ENCODE measurements around the gene EPHB1. TPM values are rescaled to one million over a fixed set of nuclear protein-coding genes. Genes with fewer than 3 reads are reported as not detected.

EPHB1 gene
- total RNA-seq, 1 experiment from 2014 or later: 0.86 TPM

DNA sequence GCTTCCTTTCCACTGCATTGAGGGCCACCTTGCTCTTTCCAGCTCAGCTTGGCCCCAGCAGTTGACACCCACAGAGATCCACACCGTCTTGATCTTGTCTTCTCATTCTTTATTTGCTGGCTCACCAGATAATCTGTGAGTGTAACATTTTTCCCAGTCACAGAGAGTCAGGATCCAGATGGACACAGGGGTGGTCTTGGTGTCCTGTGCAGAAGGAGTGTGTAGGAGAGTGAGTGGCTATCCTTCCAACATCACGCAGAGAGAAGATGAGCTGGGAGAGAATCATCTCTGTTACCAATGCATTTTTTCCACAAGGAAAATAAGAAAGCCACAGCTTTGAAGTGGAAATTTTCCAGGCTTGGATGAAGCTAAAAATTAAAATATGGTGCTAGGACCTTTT is 100.1 kb downstream of the EPHB1 start:
- intact Hi-C loops (cut with micrococcal nuclease): no loop called here
- CTCF ChIA-PET: no interaction called here
- ATAC-seq (no peak), DNase-seq (ENCODE audit: low read depth, low spot score) (no peak)
- no TSS peak for BruUV-seq (replicated peaks)
- H3K4me3 ChIP-seq (replicated peaks in 1 of 2; ENCODE audit: low read depth in 1 of 2, low read length in 2 of 2): no peak overlapping the region
- H3K79me2 ChIP-seq (ENCODE audit: insufficient read depth, low read length): no peaks in the 10 kb centered on the region
- H3K4me1 ChIP-seq (ENCODE audit: control insufficient read depth in 1 of 2, insufficient read depth in 2 of 2, low read length in 2 of 2): no peaks in the 10 kb centered on the region
- H4K20me1 ChIP-seq (ENCODE audit: insufficient read depth): no peaks in the 10 kb centered on the region
- no peaks in the 10 kb centered on the region for H3K36me3 ChIP-seq (ENCODE audit: control insufficient read depth in 1 of 2, insufficient read depth in 2 of 2, low read length in 2 of 2)
- H3K9me2 ChIP-seq (ENCODE audit: insufficient read depth): no peaks in the 10 kb centered on the region
- POLR2A ChIA-PET: no interaction called here
- no peak for TF ChIP-seq TCF7L2 (IDR thresholded peaks at IDR 0.05; ENCODE audit: borderline replicate concordance, extremely low read depth, insufficient read depth, insufficient read length)
- TF ChIP-seq POLR2A (IDR thresholded peaks at IDR 0.05; ENCODE audit: borderline replicate concordance, extremely low read depth, insufficient read depth, insufficient read length): no peak
- TF ChIP-seq POLR2AphosphoS5 (IDR thresholded peaks at IDR 0.05; ENCODE audit: low read depth, low read length): no peak
- TF ChIP-seq ZFX (IDR thresholded peaks at IDR 0.05): no peak
- TF ChIP-seq CEBPB (IDR thresholded peaks at IDR 0.05; ENCODE audit: low read depth): no peak
- no peak for TF ChIP-seq EGR1 (IDR thresholded peaks at IDR 0.05; ENCODE audit: low read depth)
- no peak for TF ChIP-seq ZNF274 (IDR thresholded peaks at IDR 0.05; ENCODE audit: low read depth, low read length)
- no peak for TF ChIP-seq EZH2phosphoT487 (IDR thresholded peaks at IDR 0.05; ENCODE audit: borderline replicate concordance)
- TF ChIP-seq, protein P1, sequence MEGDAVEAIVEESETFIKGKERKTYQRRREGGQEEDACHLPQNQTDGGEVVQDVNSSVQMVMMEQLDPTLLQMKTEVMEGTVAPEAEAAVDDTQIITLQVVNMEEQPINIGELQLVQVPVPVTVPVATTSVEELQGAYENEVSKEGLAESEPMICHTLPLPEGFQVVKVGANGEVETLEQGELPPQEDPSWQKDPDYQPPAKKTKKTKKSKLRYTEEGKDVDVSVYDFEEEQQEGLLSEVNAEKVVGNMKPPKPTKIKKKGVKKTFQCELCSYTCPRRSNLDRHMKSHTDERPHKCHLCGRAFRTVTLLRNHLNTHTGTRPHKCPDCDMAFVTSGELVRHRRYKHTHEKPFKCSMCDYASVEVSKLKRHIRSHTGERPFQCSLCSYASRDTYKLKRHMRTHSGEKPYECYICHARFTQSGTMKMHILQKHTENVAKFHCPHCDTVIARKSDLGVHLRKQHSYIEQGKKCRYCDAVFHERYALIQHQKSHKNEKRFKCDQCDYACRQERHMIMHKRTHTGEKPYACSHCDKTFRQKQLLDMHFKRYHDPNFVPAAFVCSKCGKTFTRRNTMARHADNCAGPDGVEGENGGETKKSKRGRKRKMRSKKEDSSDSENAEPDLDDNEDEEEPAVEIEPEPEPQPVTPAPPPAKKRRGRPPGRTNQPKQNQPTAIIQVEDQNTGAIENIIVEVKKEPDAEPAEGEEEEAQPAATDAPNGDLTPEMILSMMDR (IDR thresholded peaks at IDR 0.05 in 2 of 3, conservative IDR thresholded peaks at IDR 0.05 in 1 of 3; ENCODE audit: borderline replicate concordance in 1 of 3, insufficient read depth in 1 of 3, low read depth in 2 of 3, low read length in 2 of 3): no peak
- no peak for TF ChIP-seq SIN3A (IDR thresholded peaks at IDR 0.05; ENCODE audit: low read depth)
- RAD21 ChIA-PET (ENCODE audit: low non-redundant PET in 1 of 2, low total read pairs in 2 of 2, uncharacterized antibody in 2 of 2, unreplicated experiment in 2 of 2): no interaction called here
- H3K4me2 ChIP-seq (ENCODE audit: low read length): no peak overlapping the region
- no peaks in the 10 kb centered on the region; a peak in 1 of 4 replicates for H3K9me3 ChIP-seq (ENCODE audit: control insufficient read depth in 1 of 2, insufficient read depth in 1 of 2, low read depth in 1 of 2, low read length in 2 of 2)
- H3K27me3 ChIP-seq (ENCODE audit: insufficient read depth, low read length): peaks cover 39% of the 10 kb centered on the region
- H3K9ac ChIP-seq (ENCODE audit: low read length): no peak overlapping the region
- no peak overlapping the region for H2AFZ ChIP-seq (ENCODE audit: low read depth, low read length, poor library complexity, severe bottlenecking)
- no peak overlapping the region for H3K27ac ChIP-seq (ENCODE audit: low read depth, low read length)

All from HCT116 (cell line).